Limb (tissue), 2 donors: ENCODE data around the gene LDLRAD4.

Experiments
- DNase-seq, 2 donors: peaks; one replicate each; pipeline ENCODE4 v3.0.0-alpha.2; 2016; ENCODE audit errors: extremely low spot score in 2 of 2

The LDLRAD4 gene

DNA sequence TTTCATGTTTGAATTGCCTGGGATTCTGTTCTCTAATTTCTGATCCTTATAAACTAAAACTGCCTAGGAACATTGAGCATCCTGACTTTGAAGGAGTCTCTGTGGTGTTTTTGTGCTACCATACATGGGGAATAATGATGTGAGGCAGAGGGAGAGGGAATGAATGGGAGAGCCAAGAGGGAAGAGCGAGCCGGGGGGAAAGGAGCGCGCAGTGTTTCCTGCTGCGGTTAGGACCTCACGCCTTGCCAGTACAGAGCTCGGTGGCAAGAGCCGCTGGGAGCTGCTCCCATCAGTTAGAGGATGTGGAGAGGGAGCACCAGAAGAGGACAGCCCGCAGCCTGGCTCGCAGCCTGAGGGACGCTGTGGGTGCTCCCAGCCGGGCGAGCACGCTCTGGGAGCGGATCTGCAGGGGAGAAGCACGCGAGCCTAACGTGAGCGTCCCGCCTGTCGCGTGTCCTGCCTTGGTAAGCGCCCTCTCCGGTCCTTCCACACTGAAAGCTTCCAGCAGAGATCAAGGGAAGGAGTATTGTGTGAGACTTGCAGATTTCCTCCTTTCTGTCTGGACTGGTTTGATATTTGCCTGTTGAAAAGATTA is 393.1 kb downstream of the LDLRAD4 start:
- DNase-seq: peak; percentile 55 to 64

DNA sequence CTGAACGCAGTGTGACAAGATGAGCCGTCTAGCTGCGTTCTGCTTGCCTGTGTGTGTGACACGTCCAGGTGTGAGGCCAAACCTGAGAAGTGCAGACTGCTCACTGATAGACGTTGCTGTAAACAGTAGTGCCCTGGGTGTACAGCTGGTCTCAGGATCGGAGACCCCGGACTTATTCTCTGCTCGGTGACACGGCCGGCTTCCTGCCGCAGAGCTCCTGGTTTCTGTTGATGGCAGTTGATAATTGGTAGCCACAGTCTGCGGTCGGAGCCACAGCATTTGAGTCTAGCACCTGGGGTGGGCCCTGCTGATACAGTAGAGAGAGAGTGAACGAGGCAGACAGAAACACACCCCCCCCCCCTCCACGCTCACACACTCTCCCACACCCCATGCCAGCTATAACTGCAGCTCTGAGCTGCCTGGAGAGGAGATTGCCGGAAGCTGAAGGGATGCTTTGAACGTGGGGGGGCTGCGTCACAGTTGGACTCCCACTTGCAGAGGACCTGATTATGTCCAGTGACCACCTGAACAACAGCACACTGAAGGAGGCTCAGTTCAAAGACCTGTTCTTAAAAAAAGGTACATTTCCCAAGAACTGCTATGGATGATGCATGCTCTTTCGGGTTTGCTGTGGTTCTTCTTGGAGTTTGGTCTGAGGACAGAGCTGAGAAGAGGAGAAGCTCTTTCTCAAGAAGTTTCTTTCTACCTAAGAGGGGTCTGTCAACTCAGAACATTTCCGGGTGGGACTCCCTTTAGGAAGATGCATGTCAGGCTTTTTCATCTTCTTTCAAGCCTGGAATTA is 393.8 kb downstream of the LDLRAD4 start:
- DNase-seq: peak in 1 of 2 donors; percentile 51

DNA sequence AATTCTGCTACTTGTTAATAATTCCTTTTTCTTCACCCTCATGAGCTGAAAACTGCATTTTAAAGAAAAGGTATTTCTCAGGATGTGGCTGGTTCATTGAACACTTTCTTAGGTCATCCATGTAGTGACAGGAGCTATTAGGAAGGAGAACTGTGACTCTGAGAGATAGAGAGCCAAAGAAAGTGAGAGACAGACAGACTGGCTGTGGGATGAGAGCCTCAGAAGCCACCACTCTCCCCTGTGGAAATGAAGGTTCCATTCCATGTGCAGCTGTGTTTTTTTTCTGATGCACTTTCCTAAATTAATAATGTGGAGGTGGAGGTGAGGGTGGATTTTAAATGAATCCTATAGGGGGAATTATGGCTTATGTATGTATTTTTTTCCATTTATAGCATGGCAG is 394.5 kb downstream of the LDLRAD4 start:
- no peak for DNase-seq

DNA sequence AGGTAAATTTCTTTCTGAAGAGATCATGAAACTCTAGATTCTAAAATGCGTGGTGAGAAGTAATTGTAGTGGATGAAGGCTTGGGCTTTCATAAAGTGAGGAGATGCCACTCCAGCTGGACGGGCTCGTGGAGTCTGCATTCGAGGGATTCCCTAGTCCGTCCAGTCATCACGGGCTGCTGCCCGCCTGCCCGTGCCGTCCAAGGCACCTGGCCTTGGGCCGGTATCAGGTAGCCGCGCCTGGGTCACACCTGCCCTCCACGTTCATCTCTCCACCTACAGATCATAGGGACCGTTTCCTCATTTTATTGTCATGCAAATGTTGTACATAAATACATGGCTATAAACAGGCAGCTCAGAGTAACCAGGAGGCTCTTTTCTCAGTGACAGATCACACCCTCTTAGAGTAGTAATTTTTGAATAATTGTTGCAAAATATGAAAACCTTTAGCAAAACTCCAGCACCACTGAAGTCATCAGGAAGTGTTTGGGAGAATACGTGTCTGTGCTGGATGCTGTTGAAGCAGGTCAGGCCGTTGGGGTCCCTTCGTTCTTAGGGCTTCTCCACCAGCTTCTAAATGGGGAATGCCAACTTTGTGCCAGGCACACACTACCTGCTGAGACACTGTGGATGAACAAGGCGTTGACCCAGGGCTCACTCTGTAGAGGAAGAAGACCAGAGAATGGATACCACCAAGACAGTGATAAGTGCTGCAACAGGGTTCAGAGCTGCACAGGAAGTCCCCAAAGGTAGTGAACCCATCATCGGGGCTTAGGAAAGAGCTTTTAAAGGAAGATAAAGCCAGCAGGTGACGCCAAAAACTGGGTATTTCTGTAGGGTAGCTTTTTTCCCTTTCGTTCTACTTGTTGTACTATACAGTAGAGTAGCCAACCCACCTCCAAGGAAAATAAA is 395.3 kb downstream of the LDLRAD4 start:
- no peak for DNase-seq

DNA sequence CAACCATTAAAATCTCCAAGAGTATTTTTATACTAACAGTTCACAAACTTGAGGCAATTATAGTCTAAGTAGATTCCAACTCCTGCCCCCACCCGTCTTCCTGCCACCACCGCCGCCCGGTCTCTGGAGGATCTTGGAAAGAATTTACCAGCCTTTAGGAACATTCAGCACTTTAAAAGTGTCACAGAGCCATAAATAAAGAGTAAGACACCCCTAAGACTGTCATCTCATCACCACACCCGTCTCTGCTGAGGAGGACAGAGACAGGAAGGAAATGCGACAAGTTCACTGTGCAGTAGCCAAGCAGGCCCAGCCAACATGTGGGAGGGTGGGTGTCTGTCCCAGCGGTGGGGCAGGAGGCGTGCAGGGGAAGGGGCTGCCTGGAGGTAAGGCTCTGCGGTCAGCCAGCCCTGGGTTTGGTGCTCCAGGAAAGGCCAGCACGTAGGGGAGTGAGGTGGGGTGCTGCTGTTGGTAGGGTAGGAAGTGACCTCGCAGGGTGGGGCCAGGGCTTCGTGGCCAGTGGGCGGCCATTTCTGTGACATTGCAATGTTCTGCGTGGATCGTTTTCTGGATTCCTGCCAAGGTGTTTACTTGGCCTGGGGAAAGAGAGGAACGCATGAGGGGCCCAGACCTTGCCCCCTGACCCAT is 396.2 kb downstream of the LDLRAD4 start:
- DNase-seq: peak in 1 of 2 donors; percentile 31

DNA sequence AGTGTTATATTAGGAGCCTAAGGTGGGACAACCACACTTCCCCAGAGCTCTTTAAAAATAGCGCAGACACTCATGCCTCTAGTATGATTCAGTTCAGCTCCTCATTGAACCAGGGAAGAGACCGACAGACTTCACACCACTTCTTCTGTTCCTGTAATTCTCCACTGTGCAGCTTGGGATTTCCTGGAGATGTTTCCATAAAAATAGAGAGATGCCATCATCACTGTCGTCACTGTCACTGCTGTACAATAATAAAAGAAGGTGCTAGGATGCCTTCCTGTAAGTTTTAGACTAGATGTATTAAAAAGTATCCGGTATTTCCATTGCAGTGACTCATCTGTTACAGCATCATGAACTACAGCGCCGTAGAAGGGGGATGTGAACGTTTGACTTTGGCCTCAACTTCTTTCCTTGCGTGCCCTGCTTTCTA is 396.9 kb downstream of the LDLRAD4 start:
- no peak for DNase-seq

DNA sequence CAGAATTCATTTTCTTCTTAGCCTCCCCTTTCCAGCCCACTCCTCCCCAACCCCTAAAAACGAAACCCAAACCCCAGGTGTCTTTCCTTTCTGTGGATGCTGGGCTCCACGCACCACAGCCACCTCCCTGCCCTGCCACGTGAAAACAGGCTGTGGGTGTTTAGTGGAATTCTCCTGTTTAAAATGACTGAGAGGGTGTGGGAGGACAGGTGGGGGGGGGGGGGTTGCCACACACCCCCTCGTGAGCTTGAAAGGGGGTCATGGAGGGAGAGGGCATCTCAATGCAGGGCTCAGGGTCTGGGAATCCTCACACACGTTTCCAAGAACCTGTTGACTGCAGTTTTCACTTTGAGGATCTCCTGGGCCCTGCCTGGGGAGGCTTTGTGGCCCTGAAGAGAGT is 397.5 kb downstream of the LDLRAD4 start:
- DNase-seq: peak in 1 of 2 donors; percentile 14

DNA sequence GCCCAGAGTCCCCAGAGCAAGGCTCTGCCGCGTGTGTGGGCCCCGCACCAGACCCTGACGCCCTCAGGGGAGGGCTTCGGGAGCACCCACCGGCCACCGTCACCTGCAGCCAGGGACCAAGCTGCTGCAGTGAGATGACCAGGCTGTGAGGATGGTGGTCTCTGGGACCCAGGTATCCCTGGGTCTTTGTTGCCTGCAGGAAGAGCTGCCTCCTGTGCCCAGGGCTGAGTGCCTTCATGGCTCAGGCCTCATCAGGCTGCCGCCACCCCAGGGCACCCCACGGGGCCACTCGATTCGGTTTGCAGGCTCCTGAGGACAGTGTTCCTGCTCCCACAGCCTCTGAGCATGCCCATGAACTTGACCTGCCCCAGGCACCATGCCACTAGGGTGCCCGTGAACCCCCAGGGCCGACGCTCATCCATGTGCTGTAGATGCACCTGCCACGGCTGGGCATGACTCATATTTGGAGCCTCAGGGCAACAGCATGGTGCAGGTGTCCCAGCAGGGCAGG is 398.0 kb downstream of the LDLRAD4 start:
- peak in 1 of 2 donors; percentile 27 for DNase-seq

DNA sequence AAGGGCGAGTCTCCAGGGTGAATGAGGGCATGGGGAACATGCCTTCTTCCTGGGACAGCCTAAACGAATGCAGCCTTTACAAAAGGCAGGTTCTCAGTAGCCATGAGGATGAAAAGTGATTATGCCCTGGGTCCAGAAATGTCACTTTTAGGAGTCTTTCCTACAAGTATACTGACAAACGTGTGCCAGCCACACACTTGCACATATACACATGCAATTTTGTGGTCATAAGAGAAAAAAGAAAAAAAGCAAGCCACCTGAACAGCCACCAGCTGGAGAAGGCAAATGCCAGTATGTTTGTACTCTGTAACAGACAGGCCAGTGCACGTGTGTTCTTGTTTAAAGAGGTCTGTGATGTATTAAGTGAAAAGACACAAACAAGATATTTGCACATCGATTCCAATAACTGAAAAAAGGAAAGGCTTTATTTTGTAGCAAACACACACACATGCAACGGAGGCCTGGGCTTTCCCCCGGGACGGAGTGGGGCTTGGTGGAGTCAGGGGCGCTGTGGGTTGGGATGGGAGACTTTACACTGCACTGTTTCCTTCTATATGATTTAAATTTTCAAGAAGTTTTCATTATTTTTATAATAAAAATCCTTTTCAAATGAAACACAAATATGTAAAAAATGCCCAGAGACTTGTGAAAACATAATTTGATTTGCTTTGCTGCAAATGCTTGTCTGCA is 399.4 kb downstream of the LDLRAD4 start:
- no peak for DNase-seq

DNA sequence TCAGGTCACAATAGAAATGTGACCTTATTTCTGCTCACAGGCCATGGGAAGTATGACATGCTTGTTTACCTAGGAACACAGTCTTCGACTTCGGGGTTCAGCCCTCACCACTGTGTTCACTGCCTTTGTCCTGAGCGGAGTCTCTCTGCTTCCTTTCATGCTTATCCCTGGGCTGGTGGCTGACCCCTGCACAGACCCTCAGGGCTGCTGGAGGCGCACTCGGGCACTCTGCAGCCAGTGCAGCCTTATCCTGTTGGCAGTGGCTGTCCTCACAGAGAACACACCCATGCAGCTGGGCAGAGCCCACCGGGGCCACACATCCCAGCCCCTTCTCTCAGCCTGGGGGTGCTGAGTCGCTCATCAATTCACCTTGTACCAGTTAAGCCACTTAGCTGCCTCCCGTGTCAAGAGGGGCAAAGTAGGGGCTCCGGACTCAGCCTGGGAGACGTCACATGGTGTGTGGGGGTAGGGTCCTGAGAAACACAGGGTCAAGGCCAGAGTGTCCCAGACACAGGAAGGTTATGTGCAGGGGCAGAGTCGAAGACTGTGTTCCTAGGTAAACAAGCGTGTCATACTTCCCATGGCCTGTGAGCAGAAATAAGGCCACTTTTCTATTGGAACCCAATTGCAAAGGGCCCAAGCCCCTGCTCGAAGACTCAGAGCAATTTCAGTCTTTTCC is 400.3 kb downstream of the LDLRAD4 start:
- peak in 1 of 2 donors; percentile 18 for DNase-seq

DNA sequence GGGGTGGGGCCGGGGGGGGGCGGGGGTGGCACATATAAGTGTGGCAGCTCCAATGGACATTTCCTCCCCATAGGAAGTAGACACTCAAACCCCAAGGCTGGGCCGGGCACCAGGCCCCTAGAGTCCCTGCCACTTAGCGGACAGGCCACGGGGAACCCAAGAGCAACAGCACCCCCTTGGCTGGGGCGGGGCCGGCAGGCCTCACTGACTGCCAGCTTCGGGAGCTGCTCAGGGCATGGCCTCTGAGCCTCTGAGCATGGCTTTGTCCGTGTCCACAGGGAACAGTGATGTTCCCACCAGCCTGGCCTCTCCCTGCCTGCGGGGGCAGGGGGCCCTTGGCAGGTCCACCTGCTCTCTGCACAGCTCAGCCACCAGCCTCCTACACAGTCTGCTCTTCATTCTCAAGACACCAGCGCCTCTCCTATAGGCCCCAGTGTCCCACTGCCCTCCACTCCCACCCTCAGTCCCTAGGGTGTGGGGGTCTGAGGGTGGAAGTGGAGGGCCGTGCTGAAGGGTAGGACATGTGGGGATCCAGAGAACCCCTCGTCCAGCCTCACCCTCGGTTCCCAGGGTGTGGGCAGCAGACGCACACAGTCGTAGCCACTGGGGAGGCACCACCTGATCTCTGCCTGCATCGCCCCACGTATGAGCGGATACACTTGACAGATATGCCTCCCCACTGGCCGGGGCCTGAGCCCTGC is 401.1 kb downstream of the LDLRAD4 start:
- DNase-seq: peak in 1 of 2 donors; percentile 23

DNA sequence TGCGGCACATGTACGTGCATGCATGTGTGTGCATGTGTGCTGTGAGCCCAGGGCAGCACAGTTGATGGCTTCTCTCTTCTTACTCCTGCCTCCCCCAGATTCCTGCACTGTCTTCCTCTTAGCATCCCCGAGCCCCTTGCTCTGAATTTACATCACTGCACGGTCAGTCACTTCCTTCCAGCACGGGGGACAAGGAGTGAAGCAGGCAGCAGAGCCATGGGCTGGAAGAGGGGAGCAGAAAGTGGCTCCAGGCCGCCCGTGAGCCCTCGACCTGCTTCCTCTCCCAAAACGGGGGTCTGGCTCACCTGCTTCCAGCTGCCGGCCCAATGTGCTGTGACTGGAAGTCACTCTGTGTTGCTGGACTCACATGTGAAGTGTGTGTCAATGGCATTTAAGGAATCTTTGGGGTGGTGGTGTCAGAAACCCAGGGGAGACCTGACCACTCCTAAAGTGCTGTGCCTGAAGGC is 401.7 kb downstream of the LDLRAD4 start:
- DNase-seq: no peak

DNA sequence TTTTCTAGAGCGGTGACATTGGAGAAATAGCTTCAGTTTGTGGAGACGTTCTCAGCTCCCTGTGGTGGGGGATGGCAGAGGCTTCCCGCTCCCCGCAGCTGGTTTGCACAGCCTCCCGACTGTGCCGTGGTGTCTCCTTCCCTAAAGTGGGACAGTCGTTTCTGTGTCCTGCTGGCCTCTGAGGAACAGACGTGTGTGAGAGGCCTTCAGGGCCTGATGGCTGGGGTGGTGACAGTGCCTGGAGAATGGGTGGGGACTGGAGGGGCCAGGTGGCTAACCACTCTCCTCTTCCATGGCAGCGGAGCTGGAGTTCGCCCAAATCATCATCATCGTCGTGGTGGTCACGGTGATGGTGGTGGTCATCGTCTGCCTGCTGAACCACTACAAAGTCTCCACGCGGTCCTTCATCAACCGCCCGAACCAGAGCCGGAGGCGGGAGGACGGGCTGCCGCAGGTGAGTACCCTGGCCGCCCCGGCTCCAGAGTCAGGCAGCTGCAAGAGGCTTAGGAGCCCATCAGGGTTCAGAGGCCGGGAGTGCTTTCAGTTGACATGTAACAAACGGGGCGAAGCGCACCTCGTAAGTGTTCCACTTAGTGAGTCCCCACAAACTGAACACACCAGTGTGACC is 402.4 kb downstream of the LDLRAD4 start:
- peak in 1 of 2 donors; percentile 22 for DNase-seq

DNA sequence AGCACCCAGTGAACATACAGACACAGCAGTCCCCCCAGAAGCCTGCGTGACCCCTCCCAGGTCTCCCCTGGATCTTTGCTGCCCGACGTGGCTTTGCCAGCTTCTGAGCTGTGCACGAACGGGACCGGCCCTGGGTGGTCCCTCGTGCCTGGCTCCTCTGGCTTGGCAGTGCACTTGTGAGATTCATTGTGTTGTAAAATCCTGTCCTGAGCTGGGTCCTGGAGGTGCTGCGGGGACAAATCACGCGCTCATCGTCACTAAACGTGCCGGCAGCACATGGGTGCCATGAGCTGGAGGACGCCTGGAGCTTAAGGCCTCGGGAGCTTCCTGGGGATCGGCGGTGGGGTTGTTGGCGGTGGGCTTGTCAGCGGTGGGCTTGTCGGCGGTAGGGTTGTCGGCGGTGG is 402.9 kb downstream of the LDLRAD4 start:
- DNase-seq: peak in 1 of 2 donors; percentile 31

DNA sequence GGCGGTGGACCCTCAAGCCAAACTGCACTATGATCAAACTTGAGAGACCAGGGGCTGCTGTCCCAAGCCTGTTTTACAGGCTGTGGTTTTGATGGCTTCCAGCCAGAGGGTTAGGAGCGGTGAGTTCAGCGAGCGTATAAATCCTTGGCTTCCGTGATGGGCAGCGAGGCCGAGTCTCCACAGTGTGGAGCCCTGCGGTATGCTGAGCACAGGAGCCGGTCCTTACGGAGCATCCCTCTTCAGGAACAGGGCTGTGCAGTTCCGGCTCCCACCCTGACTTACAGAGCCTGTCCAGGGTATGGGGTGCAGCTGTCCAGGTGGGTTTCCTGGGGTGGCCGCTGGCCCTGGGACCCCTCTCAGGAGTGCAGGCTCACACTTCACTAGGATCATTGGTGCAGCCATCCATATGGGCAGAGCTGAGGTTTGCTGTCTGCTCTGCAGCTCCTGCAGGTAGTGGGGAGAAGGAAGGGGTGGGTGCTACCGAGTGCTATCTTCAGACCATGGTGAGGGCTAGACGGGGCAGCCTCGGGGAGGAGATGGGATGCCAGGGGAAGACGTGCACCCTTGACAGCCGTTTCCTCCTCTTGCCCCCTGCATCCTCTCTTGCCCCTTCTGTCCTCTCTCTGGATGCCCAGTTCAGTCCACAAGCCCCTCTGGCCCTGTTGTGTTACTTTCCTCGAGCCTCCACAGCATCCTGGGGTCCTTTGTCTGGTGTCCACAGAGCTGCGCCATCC is 403.5 kb downstream of the LDLRAD4 start:
- DNase-seq: peak in 1 of 2 donors; percentile 16

DNA sequence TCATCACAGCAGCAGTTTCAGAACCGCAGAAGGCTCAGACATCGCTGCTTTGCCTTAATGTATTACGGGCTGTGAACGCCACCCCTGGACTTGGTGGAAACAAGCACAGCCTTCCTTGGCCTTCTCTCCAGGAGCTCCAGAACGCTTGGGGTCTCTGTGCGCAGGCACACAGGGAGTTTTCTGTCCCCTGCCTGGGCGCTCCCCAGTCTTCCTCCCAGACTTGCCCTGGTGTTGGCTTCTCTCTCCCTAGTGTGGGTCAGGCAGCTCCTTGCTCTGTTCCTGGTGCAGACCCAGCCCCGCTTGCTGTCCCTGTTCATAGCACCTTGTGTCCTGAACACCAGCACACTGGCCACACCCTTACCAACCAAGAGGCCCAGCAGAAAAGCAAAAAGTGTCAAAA is 404.2 kb downstream of the LDLRAD4 start:
- DNase-seq: peak in 1 of 2 donors; percentile 16

DNA sequence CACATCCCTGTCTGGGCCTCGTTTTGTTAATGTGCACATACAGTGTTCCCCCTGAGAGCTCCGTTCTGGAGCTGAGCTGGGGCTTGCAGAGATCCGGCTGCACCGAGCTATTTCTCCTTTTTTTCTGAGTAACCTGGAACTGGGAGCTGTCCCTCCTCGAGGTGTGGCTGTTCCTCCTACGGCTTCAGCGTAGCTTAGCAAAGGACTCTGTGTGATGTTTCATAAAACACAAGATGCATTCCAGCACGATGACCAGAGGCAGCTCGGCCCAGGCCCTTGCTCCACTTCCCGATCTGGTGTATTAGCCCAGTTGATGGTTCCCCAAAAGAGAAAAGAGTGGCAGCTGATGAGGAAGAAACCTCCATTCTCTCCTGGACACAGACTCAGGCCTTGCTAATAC is 404.8 kb downstream of the LDLRAD4 start:
- DNase-seq: no peak

DNA sequence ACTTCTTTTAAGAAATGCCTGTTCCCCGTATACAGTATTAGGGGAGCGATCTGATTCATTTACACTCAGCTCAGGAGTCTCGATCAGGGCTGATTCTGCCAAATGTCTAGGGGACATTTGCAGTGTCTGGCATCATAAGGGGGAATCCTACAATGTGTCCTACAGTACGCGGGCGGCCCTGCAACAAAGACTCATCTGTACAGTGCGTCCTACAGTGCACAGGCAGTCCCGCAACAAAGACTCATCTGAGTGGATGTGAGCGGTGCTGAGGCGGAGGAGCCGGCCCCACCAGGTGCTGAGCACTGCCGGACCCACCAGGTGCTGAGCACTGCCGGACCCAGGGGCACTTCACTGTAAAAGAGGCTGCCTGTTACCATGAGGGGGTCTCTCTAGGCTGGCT is 405.3 kb downstream of the LDLRAD4 start:
- DNase-seq: no peak
